Measurements from ENCODE around the gene GCSAM. TPM values are rescaled to one million over a fixed set of nuclear protein-coding genes. Genes with fewer than 3 reads are reported as not detected.

Gene GCSAM
- total RNA-seq, 1 experiment from 2014 or later = not detected

GRCh38 chr3:112119962-112120836 is 12.8 kb downstream of the GCSAM start:
- peaks cover 30 to 35% of the 10 kb centered on the region in 2 experiments for H3K4me1 Mint-ChIP-seq
- no CpG with 5 or more reads among the region's 9 CpGs for WGBS (ENCODE audit: extremely low coverage, insufficient read length, low lambda C conversion rate)
- H3K27ac Mint-ChIP-seq = peak overlapping the region in 2 of 3 experiments; percentile 47 to 73; a peak in 4 of 7 replicates

More at GRCh38 chr3:112119962-112120836, 12.8 kb downstream of the GCSAM start:
- no peak overlapping the region for H2BK12ac ChIP-seq (ENCODE audit: insufficient read length, low read depth, low read length)
- no peak overlapping the region for H2AFZ ChIP-seq (ENCODE audit: low read length)
- no peak overlapping the region for H3T11ph ChIP-seq (ENCODE audit: low read length)
- no peak overlapping the region for H3K4me3 Mint-ChIP-seq
- H2BK120ac ChIP-seq (ENCODE audit: low read depth, low read length, poor library complexity, severe bottlenecking) = no peak overlapping the region
- H4K5ac ChIP-seq (ENCODE audit: insufficient read length, low read depth, low read length) = no peak overlapping the region
- no peak overlapping the region for H4K8ac ChIP-seq (replicated peaks; ENCODE audit: insufficient read length, low read depth, low read length)
- H3K23me2 ChIP-seq (ENCODE audit: insufficient read length, low read depth, low read length, poor library complexity, severe bottlenecking) = no peaks in the 10 kb centered on the region
- H3K4ac ChIP-seq (ENCODE audit: low read depth, low read length) = no peak overlapping the region
- H3K4me1 ChIP-seq (ENCODE audit: insufficient read depth, low read length) = peaks cover under 1% of the 10 kb centered on the region; the same call in 1 of the 2 replicates
- no peaks in the 10 kb centered on the region for H3K79me2 ChIP-seq (ENCODE audit: insufficient read depth, low read length)
- H4K20me1 ChIP-seq (ENCODE audit: control insufficient read depth, insufficient read depth, insufficient read length) = no peaks in the 10 kb centered on the region
- H3K79me1 ChIP-seq (ENCODE audit: insufficient read depth, low read depth, low read length, poor library complexity, severe bottlenecking) = no peaks in the 10 kb centered on the region
- H3K27ac ChIP-seq (ENCODE audit: insufficient read length, low read depth, low read length) = no peak overlapping the region
- H2BK5ac ChIP-seq (ENCODE audit: insufficient read length, low read length) = no peak overlapping the region
- H3K36me3 Mint-ChIP-seq (ENCODE audit: insufficient read depth in 1 of 3, low read depth in 3 of 3) = peaks cover 3 to 12% (median 9%) of the 10 kb centered on the region in 3 experiments; a peak in 5 of 7 replicates
- no peak overlapping the region for H3K9ac ChIP-seq (ENCODE audit: extremely low read depth, insufficient read length, low read length)
- H3K9me3 Mint-ChIP-seq = no peaks in the 10 kb centered on the region; a peak in 1 of 5 replicates
- H3K56ac ChIP-seq (ENCODE audit: insufficient read length, low read depth, low read length) = no peak overlapping the region
- no peak for TF ChIP-seq CTCF (conservative IDR thresholded peaks at IDR 0.05)
- no peak overlapping the region for H2BK15ac ChIP-seq (ENCODE audit: low read depth, low read length)
- H2BK20ac ChIP-seq (ENCODE audit: low read depth, low read length, poor library complexity, severe bottlenecking) = no peak overlapping the region
- no peaks in the 10 kb centered on the region for H3K27me3 ChIP-seq (ENCODE audit: insufficient read depth, low read length)
- H4K91ac ChIP-seq (ENCODE audit: insufficient read length, low read depth, low read length) = no peak overlapping the region
- H3K9me3 ChIP-seq (ENCODE audit: control insufficient read depth, low read depth, low read length) = no peaks in the 10 kb centered on the region
- no peak overlapping the region for H3K23ac ChIP-seq (ENCODE audit: insufficient read length, low read depth, low read length)
- no peak overlapping the region for H2AK5ac ChIP-seq (ENCODE audit: insufficient read length, low read length)
- H3K4me2 ChIP-seq (ENCODE audit: insufficient read depth, insufficient read length, low read length) = no peak overlapping the region
- no peak for DNase-seq
- no peak overlapping the region for H3K14ac ChIP-seq (ENCODE audit: insufficient read depth, low read length)
- no peaks in the 10 kb centered on the region for H3K27me3 Mint-ChIP-seq (ENCODE audit: low read depth)
- H3K18ac ChIP-seq (ENCODE audit: insufficient read length, low read depth, low read length) = no peak overlapping the region
